Breast epithelium (tissue), 3 donors: ENCODE measurements around the gene CABLES2.

ENCODE experiments used
- CTCF ChIP-seq, 3 donors: fragments of 450-650 bp; IDR thresholded peaks; one replicate each; pipeline ENCODE4 v1.5.1; 2016 to 2017; ENCODE audit warnings: antibody characterized with exemption in 3 of 3, mild to moderate bottlenecking in 3 of 3, moderate library complexity in 3 of 3
- POLR2A ChIP-seq: fragments of 450-650 bp; IDR thresholded peaks from one replicate; pipeline ENCODE4 v1.6.1; 2016; ENCODE audit warnings: antibody characterized with exemption, mild to moderate bottlenecking, moderate library complexity

GRCh38 chr20:62354811-62355341, 52.2 kb downstream of the CABLES2 start:
- TF ChIP-seq CTCF (IDR thresholded peaks at IDR 0.05), result no peak
- TF ChIP-seq POLR2A, result no peak
